ENCODE data around the gene PCGF2.

PCGF2 gene

GRCh38 chr17:38704606-38705522 is 43.3 kb downstream of the PCGF2 start, which contains the start of gene MLLT6:
TSS of gene MLLT6 (plus strand) at chr17:38705273. CDS start at chr17:38705633, 360 bp downstream.
- peak within 1 kb of the TSS; percentile 81 for H3K4me3 ChIP-seq (ENCODE audit: low read depth, low read length)
- TF ChIP-seq CTCF (IDR thresholded peaks at IDR 0.05; ENCODE audit: low read depth, low read length), result no peak

GRCh38 chr17:38703742-38704605 is 44.2 kb downstream of the PCGF2 start:
- TF ChIP-seq CTCF (IDR thresholded peaks at IDR 0.05; ENCODE audit: low read depth, low read length), result no peak
- H3K4me3 ChIP-seq (ENCODE audit: low read depth, low read length), result peak overlapping the region; percentile 81

GRCh38 chr17:38702916-38703741 is 45.0 kb downstream of the PCGF2 start:
- peak overlapping the region; percentile 81 for H3K4me3 ChIP-seq (ENCODE audit: low read depth, low read length)
- no peak for TF ChIP-seq CTCF (IDR thresholded peaks at IDR 0.05; ENCODE audit: low read depth, low read length)

- H3K4me3 ChIP-seq (ENCODE audit: low read depth, low read length), result peak overlapping the region; percentile 69
- no peak for TF ChIP-seq CTCF (IDR thresholded peaks at IDR 0.05; ENCODE audit: low read depth, low read length)
Measured at GRCh38 chr17:38702166-38702915, 45.8 kb downstream of the PCGF2 start.

GRCh38 chr17:38701504-38702165 is 46.5 kb downstream of the PCGF2 start:
- TF ChIP-seq CTCF (IDR thresholded peaks at IDR 0.05; ENCODE audit: low read depth, low read length), result no peak
- peak overlapping the region; percentile 69 for H3K4me3 ChIP-seq (ENCODE audit: low read depth, low read length)

- no peak for TF ChIP-seq CTCF (IDR thresholded peaks at IDR 0.05; ENCODE audit: low read depth, low read length)
Measured at GRCh38 chr17:38698760-38699159, 49.4 kb downstream of the PCGF2 start.

More at GRCh38 chr17:38698760-38699159, 49.4 kb downstream of the PCGF2 start:
- no peak overlapping the region for H3K4me3 ChIP-seq (ENCODE audit: low read depth, low read length)
